Neutrophil (primary cell): Measurements from ENCODE around the gene TMEM243.

ENCODE experiments used
- H3K27ac ChIP-seq: fragments of 200-600 bp; sonication (generic); 2 replicates; pipeline ENCODE4 v1.5.1; 2016; ENCODE audit warnings: mild to moderate bottlenecking, moderate library complexity
- H3K27me3 ChIP-seq: fragments of 200-600 bp; sonication (generic); 2 replicates; pipeline ENCODE4 v1.6.0; 2016; ENCODE audit warnings: mild to moderate bottlenecking
- H3K36me3 ChIP-seq: fragments of 200-600 bp; sonication (generic); 2 replicates; pipeline ENCODE4 v1.5.1; 2017
- H3K4me1 ChIP-seq, 2 experiments: fragments of 200-600 bp in 1 of 2; sonication (generic) in 1 of 2; 1 replicate in 1 of 2; 2 replicates in 1 of 2; pipeline versions ENCODE4 v1.5.1 to v1.6.1; 2013 to 2016; ENCODE audit warnings: low read depth in 1 of 2, low read length in 1 of 2, mild to moderate bottlenecking in 1 of 2, moderate library complexity in 1 of 2; ENCODE audit not compliant: control insufficient read depth in 1 of 2, insufficient read depth in 1 of 2
- H3K4me3 ChIP-seq, 2 experiments: fragments of 200-600 bp in 1 of 2; sonication (generic) in 1 of 2; 1 replicate in 1 of 2; 2 replicates in 1 of 2; pipeline ENCODE4 v1.5.1; 2013 to 2016; ENCODE audit warnings: low read depth in 1 of 2, low read length in 1 of 2, mild to moderate bottlenecking in 1 of 2, moderate library complexity in 1 of 2
- H3K9me3 ChIP-seq: fragments of 200-600 bp; sonication (generic); 2 replicates; pipeline ENCODE4 v1.5.1; 2016
- CTCF ChIP-seq: fragments of 200-600 bp; sonication (generic); IDR thresholded peaks from 2 replicates; pipeline ENCODE4 v1.5.1; 2016; ENCODE audit warnings: antibody characterized with exemption

TMEM243 gene

DNA sequence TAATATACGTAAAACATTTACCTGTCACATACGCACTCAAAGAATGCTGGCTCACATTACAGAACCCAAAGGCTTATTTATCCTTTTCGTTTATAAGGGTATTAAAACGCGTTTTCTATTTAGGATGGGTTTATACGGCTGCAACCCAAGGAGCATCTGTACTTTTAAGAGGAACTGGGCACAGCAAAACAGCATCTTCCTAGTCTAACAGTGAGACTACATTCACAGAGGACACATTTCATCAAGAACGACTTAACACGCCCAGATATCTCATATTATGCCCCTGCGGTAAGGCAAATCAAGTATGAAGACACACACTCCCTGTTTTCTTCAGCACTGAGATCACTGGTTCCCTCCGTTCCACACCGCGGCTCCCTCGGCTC, 67.8 kb downstream of the TMEM243 start:
- Histone ChIP-seq H3K4me3 (peak overlapping the region; percentile 88 to 89), H3K27ac (peak overlapping the region; percentile 94), H3K4me1 (peaks cover 32 to 40% of the 10 kb centered on the region in 2 experiments), H3K27me3 (no peaks in the 10 kb centered on the region), H3K36me3 (no peaks in the 10 kb centered on the region), H3K9me3 (no peaks in the 10 kb centered on the region)
- TF ChIP-seq CTCF, result no peak

GRCh38 chr7:87151002-87151728, 68.4 kb downstream of the TMEM243 start:
- Histone ChIP-seq H3K27me3 (no peaks in the 10 kb centered on the region), H3K4me3 (peak overlapping the region; percentile 88 to 89), H3K27ac (peak overlapping the region; percentile 94), H3K9me3 (no peaks in the 10 kb centered on the region), H3K4me1 (peaks cover 32 to 35% of the 10 kb centered on the region in 2 experiments), H3K36me3 (no peaks in the 10 kb centered on the region)
- TF ChIP-seq CTCF, result no peak

DNA sequence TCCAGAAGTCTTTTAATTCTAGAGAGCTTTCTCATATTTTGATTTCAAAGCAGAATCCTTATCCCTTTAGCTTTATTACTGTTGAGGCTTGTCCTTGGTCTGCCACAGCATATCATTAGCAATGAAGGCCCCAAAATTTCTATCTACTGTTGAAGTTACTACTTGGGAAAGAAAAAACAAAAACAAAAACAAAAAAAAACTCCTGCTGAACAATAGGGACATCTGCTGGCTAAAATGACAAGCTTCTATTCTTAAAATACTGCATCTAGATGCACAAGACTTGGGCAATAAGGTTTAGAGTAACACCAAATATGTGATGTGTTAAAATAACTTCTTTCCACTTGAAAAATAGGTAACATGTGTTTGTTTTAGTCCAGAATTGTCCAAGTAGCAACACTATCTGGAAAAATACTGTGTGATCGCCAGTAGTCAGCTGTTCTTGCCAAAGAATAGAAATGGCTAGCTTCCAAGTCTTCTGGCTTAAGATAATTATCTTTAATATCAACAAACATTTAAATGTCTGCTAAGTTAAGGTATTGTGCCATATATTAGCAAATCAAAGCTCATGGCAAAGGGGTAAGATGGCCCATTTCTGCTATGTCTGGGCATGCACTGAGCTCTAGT, 71.1 kb downstream of the TMEM243 start:
- no peak for TF ChIP-seq CTCF
- Histone ChIP-seq H3K36me3 (no peaks in the 10 kb centered on the region), H3K4me3 (no peak overlapping the region), H3K27ac (no peak overlapping the region), H3K9me3 (no peaks in the 10 kb centered on the region), H3K27me3 (no peaks in the 10 kb centered on the region), H3K4me1 (peaks cover 9 to 13% of the 10 kb centered on the region in 2 experiments)

GRCh38 chr7:87147500-87147899, 72.0 kb downstream of the TMEM243 start:
- H3K4me3 ChIP-seq, result no peak overlapping the region
- TF ChIP-seq CTCF, result no peak
- peaks cover 6 to 8% of the 10 kb centered on the region in 2 experiments for H3K4me1 ChIP-seq
- no peaks in the 10 kb centered on the region for H3K36me3 ChIP-seq
- no peaks in the 10 kb centered on the region for H3K27me3 ChIP-seq
- H3K9me3 ChIP-seq, result no peaks in the 10 kb centered on the region
- no peak overlapping the region for H3K27ac ChIP-seq

DNA sequence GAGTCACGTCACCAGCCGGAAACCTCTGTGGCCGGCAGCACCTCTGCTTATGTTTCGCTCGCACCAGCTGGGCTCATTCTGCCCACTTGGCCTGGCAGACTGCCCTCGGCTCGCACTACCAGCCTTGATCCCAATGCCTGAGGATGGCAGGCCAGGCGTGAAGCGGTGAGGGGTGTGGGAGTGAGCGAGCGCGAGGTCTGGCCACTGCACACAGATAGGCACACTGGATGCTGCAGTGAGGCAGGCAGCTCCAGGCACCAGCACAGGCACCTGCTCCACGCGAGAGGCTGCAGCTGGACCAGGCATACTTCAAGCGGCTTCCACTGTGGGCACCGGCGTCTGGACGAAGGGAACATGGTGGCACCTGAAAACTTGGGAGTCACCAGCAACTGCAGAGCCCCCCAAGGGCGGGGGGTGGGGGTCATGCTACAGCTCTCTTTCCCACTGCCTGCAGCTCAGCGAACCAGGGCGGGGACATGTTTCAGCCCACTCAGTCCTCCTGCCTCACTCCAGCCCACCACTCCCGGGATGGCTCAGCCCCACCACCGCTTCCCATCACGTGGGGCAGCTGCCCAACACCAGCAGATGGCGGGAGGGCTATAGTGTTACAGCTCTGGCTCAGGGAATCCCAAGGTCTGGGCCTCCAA, 72.7 kb downstream of the TMEM243 start:
- no peaks in the 10 kb centered on the region for H3K9me3 ChIP-seq
- H3K4me3 ChIP-seq, result no peak overlapping the region
- H3K27ac ChIP-seq, result no peak overlapping the region
- H3K4me1 ChIP-seq, result peaks cover 5 to 6% of the 10 kb centered on the region in 2 experiments
- no peaks in the 10 kb centered on the region for H3K36me3 ChIP-seq
- no peak for TF ChIP-seq CTCF
- no peaks in the 10 kb centered on the region for H3K27me3 ChIP-seq
